PC-9 (cell line): ENCODE results near the gene NLGN1.

Experiments used
- EZH2 ChIP-seq: fragments of 200-600 bp; sonication (generic); IDR thresholded peaks from 2 replicates; pipeline ENCODE4 v1.8.0; 2017; ENCODE audit warnings: antibody characterized with exemption, low read depth
- TF ChIP-seq, protein P1 (sequence below): fragments of 200-600 bp; sonication (generic); conservative IDR thresholded peaks from 2 replicates; pipeline ENCODE4 v1.6.1; 2017; ENCODE audit warnings: mixed run types, antibody characterized with exemption, mild to moderate bottlenecking, moderate library complexity

DNA sequence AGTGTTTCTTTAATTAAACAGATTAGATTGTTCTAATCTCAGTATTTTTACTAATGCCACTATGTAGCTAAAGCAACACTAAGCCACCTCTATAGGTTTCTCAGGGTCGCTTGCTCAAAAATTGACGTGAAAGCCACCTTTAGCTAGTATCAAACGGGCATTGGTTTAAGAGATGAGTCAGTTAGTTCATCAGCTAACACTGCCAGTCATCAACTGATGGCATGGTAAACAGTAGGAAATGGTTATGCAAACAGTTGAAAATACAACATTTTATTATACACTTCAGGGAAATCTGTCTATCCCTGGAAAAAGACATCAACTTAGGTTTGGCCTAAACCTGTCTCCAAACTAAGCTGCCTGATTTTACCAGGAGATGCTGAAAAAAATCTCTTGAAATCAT is 879.3 kb downstream of the NLGN1 start:
- TF ChIP-seq, protein P1, sequence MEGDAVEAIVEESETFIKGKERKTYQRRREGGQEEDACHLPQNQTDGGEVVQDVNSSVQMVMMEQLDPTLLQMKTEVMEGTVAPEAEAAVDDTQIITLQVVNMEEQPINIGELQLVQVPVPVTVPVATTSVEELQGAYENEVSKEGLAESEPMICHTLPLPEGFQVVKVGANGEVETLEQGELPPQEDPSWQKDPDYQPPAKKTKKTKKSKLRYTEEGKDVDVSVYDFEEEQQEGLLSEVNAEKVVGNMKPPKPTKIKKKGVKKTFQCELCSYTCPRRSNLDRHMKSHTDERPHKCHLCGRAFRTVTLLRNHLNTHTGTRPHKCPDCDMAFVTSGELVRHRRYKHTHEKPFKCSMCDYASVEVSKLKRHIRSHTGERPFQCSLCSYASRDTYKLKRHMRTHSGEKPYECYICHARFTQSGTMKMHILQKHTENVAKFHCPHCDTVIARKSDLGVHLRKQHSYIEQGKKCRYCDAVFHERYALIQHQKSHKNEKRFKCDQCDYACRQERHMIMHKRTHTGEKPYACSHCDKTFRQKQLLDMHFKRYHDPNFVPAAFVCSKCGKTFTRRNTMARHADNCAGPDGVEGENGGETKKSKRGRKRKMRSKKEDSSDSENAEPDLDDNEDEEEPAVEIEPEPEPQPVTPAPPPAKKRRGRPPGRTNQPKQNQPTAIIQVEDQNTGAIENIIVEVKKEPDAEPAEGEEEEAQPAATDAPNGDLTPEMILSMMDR: no peak
- TF ChIP-seq EZH2: no peak
